GM20000 (cell line): ENCODE data around the gene XPR1.
A peak's percentile ranks its signal among the peaks of the same experiment; 100 is the strongest.
"Not testable (repeated sequence)": the region's sequence is repeated elsewhere in the genome, so short reads cannot be mapped to it uniquely, and the experiment has no call there.

Source experiments
- DNase-seq: peaks from one replicate; pipeline ENCODE4 v3.0.0; 2012; ENCODE audit warnings: low spot score
- CTCF ChIP-seq: IDR thresholded peaks from 2 replicates; pipeline ENCODE4 v1.5.1; 2012; ENCODE audit warnings: mild to moderate bottlenecking, control low read depth; ENCODE audit errors: extremely low read depth, missing control alignments

The XPR1 gene

GRCh38 chr1:180854456-180854855 lies 222.6 kb downstream of the XPR1 start:
- TF ChIP-seq CTCF = no peak
- no peak for DNase-seq

- not testable (repeated sequence) for DNase-seq
Measured at GRCh38 chr1:180857947-180858725, 226.3 kb downstream of the XPR1 start.

GRCh38 chr1:180859306-180859705 lies 227.5 kb downstream of the XPR1 start:
- no peak for TF ChIP-seq CTCF
- no peak for DNase-seq

GRCh38 chr1:180860535-180860934 lies 228.7 kb downstream of the XPR1 start:
- DNase-seq = no peak
- TF ChIP-seq CTCF = no peak

- TF ChIP-seq CTCF = no peak
- no peak for DNase-seq
Measured at GRCh38 chr1:180862305-180862704, 230.5 kb downstream of the XPR1 start.

GRCh38 chr1:180863158-180863775 lies 231.4 kb downstream of the XPR1 start:
- peak; percentile 20 for DNase-seq
- TF ChIP-seq CTCF = no peak

- peak; percentile 69 for DNase-seq
- peak; percentile 32 for TF ChIP-seq CTCF
Measured at GRCh38 chr1:180881806-180882509, 250.1 kb downstream of the XPR1 start.
